HG03175 (cell line): Measurements from ENCODE around the gene DNAJC18.

Experiments
- ATAC-seq: cut with Tn5 transposase; IDR thresholded peaks from one replicate; pipeline ENCODE4 v1.9.1; 2021; ENCODE audit warnings: mild to moderate bottlenecking, moderate library complexity; ENCODE audit not compliant: unreplicated experiment

DNAJC18 gene

GRCh38 chr5:139371482-139372435 is 67.6 kb downstream of the DNAJC18 start:
- no peak for ATAC-seq

GRCh38 chr5:139369181-139369580 is 70.1 kb downstream of the DNAJC18 start:
- no peak for ATAC-seq

- no peak for ATAC-seq
Observed at GRCh38 chr5:139368613-139369012, 70.7 kb downstream of the DNAJC18 start.

GRCh38 chr5:139364466-139364865 is 74.9 kb downstream of the DNAJC18 start:
- no peak for ATAC-seq

GRCh38 chr5:139363937-139364336 is 75.4 kb downstream of the DNAJC18 start:
- no peak for ATAC-seq

- no peak for ATAC-seq
Observed at GRCh38 chr5:139361835-139362429, 77.4 kb downstream of the DNAJC18 start.

GRCh38 chr5:139360384-139360783 is 78.9 kb downstream of the DNAJC18 start:
- ATAC-seq = no peak
